Measurements from ENCODE around the gene VSTM2B.
"Not testable (repeated sequence)": the region's sequence is repeated elsewhere in the genome, so short reads cannot be mapped to it uniquely, and the experiment has no call there.

VSTM2B gene

GRCh38 chr19:29546583-29547190 lies 20.9 kb downstream of the VSTM2B start:
- Mint-ChIP-seq H3K27ac (no peak overlapping the region), H3K36me3 (no peaks in the 10 kb centered on the region), H3K4me3 (no peak overlapping the region), H3K9me3 (peaks cover 3% of the 10 kb centered on the region), H3K27me3 (peaks cover 8% of the 10 kb centered on the region), H3K4me1 (no peaks in the 10 kb centered on the region)
- DNase-seq (ENCODE audit: low spot score in 2 of 2) (no peak), ATAC-seq (ENCODE audit: low read depth) (no peak)

GRCh38 chr19:29547361-29547960 lies 21.7 kb downstream of the VSTM2B start:
- ATAC-seq (ENCODE audit: low read depth) = no peak
- H3K4me3 Mint-ChIP-seq = no peak overlapping the region
- no peak for DNase-seq (ENCODE audit: low spot score in 2 of 2)
- H3K27me3 Mint-ChIP-seq = peaks cover 8% of the 10 kb centered on the region
- no peaks in the 10 kb centered on the region for H3K4me1 Mint-ChIP-seq
- H3K9me3 Mint-ChIP-seq = peaks cover 3% of the 10 kb centered on the region
- no peak overlapping the region for H3K27ac Mint-ChIP-seq
- no peaks in the 10 kb centered on the region for H3K36me3 Mint-ChIP-seq

- no peaks in the 10 kb centered on the region for H3K36me3 Mint-ChIP-seq
- peaks cover 8% of the 10 kb centered on the region for H3K27me3 Mint-ChIP-seq
- H3K4me3 Mint-ChIP-seq = no peak overlapping the region
- no peak for DNase-seq (ENCODE audit: low spot score in 2 of 2)
- no peaks in the 10 kb centered on the region for H3K4me1 Mint-ChIP-seq
- H3K9me3 Mint-ChIP-seq = peaks cover 3% of the 10 kb centered on the region
- no peak for ATAC-seq (ENCODE audit: low read depth)
- H3K27ac Mint-ChIP-seq = no peak overlapping the region
Measured at GRCh38 chr19:29547981-29548380, 22.2 kb downstream of the VSTM2B start.

GRCh38 chr19:29548483-29549085 lies 22.8 kb downstream of the VSTM2B start:
- Mint-ChIP-seq H3K36me3 (no peaks in the 10 kb centered on the region), H3K27me3 (peaks cover 8% of the 10 kb centered on the region), H3K27ac (no peak overlapping the region), H3K4me3 (no peak overlapping the region), H3K9me3 (peaks cover 4% of the 10 kb centered on the region), H3K4me1 (no peaks in the 10 kb centered on the region)
- no peak for ATAC-seq (ENCODE audit: low read depth)
- no peak for DNase-seq (ENCODE audit: low spot score in 2 of 2)

- peaks cover 7% of the 10 kb centered on the region for H3K9me3 Mint-ChIP-seq
- no peak overlapping the region for H3K4me3 Mint-ChIP-seq
- no peaks in the 10 kb centered on the region for H3K4me1 Mint-ChIP-seq
- DNase-seq (ENCODE audit: low spot score in 2 of 2) (no peak), ATAC-seq (ENCODE audit: low read depth) (no peak)
- H3K36me3 Mint-ChIP-seq = no peaks in the 10 kb centered on the region
- H3K27me3 Mint-ChIP-seq = peaks cover 8% of the 10 kb centered on the region
- no peak overlapping the region for H3K27ac Mint-ChIP-seq
Measured at GRCh38 chr19:29549105-29550070, 23.6 kb downstream of the VSTM2B start.

- Mint-ChIP-seq H3K27me3 (peaks cover 5% of the 10 kb centered on the region), H3K4me3 (no peak overlapping the region)
Measured at GRCh38 chr19:29550896-29551295, 25.1 kb downstream of the VSTM2B start.

GRCh38 chr19:29551774-29552173 lies 26.0 kb downstream of the VSTM2B start:
- Mint-ChIP-seq H3K27me3 (peaks cover 5% of the 10 kb centered on the region), H3K27ac (no peak overlapping the region), H3K4me1 (no peaks in the 10 kb centered on the region), H3K4me3 (no peak overlapping the region), H3K9me3 (peaks cover 10% of the 10 kb centered on the region), H3K36me3 (no peaks in the 10 kb centered on the region)
- no peak for DNase-seq (ENCODE audit: low spot score in 2 of 2)
- no peak for ATAC-seq (ENCODE audit: low read depth)

More at GRCh38 chr19:29550896-29551295, 25.1 kb downstream of the VSTM2B start:
- ATAC-seq (ENCODE audit: low read depth) (no peak), DNase-seq (ENCODE audit: low spot score in 2 of 2) (no peak)
- Mint-ChIP-seq H3K36me3 (no peaks in the 10 kb centered on the region), H3K9me3 (peaks cover 9% of the 10 kb centered on the region), H3K4me1 (no peaks in the 10 kb centered on the region), H3K27ac (no peak overlapping the region)

GRCh38 chr19:29552454-29553280 lies 26.9 kb downstream of the VSTM2B start:
- Mint-ChIP-seq H3K27me3 (peaks cover under 1% of the 10 kb centered on the region), H3K4me1 (no peaks in the 10 kb centered on the region), H3K27ac (no peak overlapping the region), H3K4me3 (no peak overlapping the region), H3K36me3 (no peaks in the 10 kb centered on the region), H3K9me3 (peaks cover 10% of the 10 kb centered on the region)
- no peak for DNase-seq (ENCODE audit: low spot score in 2 of 2)
- ATAC-seq (ENCODE audit: low read depth) = no peak

- DNase-seq (ENCODE audit: low spot score in 2 of 2) = no peak
- no peaks in the 10 kb centered on the region for H3K27me3 Mint-ChIP-seq
- no peaks in the 10 kb centered on the region for H3K4me1 Mint-ChIP-seq
- peaks cover 16% of the 10 kb centered on the region for H3K9me3 Mint-ChIP-seq
- H3K36me3 Mint-ChIP-seq = no peaks in the 10 kb centered on the region
- no peak overlapping the region for H3K27ac Mint-ChIP-seq
- no peak for ATAC-seq (ENCODE audit: low read depth)
- H3K4me3 Mint-ChIP-seq = no peak overlapping the region
Measured at GRCh38 chr19:29554149-29554548, 28.4 kb downstream of the VSTM2B start.

GRCh38 chr19:29559110-29559509 lies 33.3 kb downstream of the VSTM2B start:
- H3K27me3 Mint-ChIP-seq; H3K4me3 Mint-ChIP-seq; H3K36me3 Mint-ChIP-seq; ATAC-seq (ENCODE audit: low read depth); H3K4me1 Mint-ChIP-seq; DNase-seq (ENCODE audit: low spot score in 2 of 2); H3K27ac Mint-ChIP-seq: not testable (repeated sequence)
- H3K9me3 Mint-ChIP-seq = peaks cover 14% of the 10 kb centered on the region

GRCh38 chr19:29559743-29560142 lies 33.9 kb downstream of the VSTM2B start:
- Mint-ChIP-seq H3K36me3 (no peaks in the 10 kb centered on the region), H3K4me3 (no peak overlapping the region), H3K4me1 (no peaks in the 10 kb centered on the region), H3K27ac (no peak overlapping the region), H3K27me3 (peaks cover 5% of the 10 kb centered on the region), H3K9me3 (peaks cover 11% of the 10 kb centered on the region)
- DNase-seq (ENCODE audit: low spot score in 2 of 2) = no peak
- ATAC-seq (ENCODE audit: low read depth) = no peak

- H3K36me3 Mint-ChIP-seq = no peaks in the 10 kb centered on the region
- H3K27me3 Mint-ChIP-seq = peaks cover 6% of the 10 kb centered on the region
- peaks cover 9% of the 10 kb centered on the region for H3K9me3 Mint-ChIP-seq
- H3K4me1 Mint-ChIP-seq = no peaks in the 10 kb centered on the region
- DNase-seq (ENCODE audit: low spot score in 2 of 2) = no peak
- no peak overlapping the region for H3K4me3 Mint-ChIP-seq
- no peak overlapping the region for H3K27ac Mint-ChIP-seq
- no peak for ATAC-seq (ENCODE audit: low read depth)
Measured at GRCh38 chr19:29560313-29561075, 34.7 kb downstream of the VSTM2B start.

GRCh38 chr19:29561601-29562000 lies 35.8 kb downstream of the VSTM2B start:
- DNase-seq (ENCODE audit: low spot score in 2 of 2) (no peak), ATAC-seq (ENCODE audit: low read depth) (no peak)
- Mint-ChIP-seq H3K27me3 (peaks cover 15% of the 10 kb centered on the region), H3K4me3 (no peak overlapping the region), H3K4me1 (no peaks in the 10 kb centered on the region), H3K36me3 (no peaks in the 10 kb centered on the region), H3K27ac (no peak overlapping the region), H3K9me3 (peaks cover 10% of the 10 kb centered on the region)
